Stimulated activated CD8-positive, alpha-beta memory T cell treated with anti-CD3 and anti-CD28 coated beads, Interleukin-15, amount 100 ng/mL, for 4 hours (primary cell): Measurements from ENCODE around the gene IL1R2.

ENCODE experiments used
- DNase-seq, 2 donors: peaks; one replicate each; pipeline ENCODE4 v3.0.0-alpha.2; 2020; ENCODE audit warnings: low read depth in 2 of 2

Gene IL1R2, protein sequence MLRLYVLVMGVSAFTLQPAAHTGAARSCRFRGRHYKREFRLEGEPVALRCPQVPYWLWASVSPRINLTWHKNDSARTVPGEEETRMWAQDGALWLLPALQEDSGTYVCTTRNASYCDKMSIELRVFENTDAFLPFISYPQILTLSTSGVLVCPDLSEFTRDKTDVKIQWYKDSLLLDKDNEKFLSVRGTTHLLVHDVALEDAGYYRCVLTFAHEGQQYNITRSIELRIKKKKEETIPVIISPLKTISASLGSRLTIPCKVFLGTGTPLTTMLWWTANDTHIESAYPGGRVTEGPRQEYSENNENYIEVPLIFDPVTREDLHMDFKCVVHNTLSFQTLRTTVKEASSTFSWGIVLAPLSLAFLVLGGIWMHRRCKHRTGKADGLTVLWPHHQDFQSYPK

DNA sequence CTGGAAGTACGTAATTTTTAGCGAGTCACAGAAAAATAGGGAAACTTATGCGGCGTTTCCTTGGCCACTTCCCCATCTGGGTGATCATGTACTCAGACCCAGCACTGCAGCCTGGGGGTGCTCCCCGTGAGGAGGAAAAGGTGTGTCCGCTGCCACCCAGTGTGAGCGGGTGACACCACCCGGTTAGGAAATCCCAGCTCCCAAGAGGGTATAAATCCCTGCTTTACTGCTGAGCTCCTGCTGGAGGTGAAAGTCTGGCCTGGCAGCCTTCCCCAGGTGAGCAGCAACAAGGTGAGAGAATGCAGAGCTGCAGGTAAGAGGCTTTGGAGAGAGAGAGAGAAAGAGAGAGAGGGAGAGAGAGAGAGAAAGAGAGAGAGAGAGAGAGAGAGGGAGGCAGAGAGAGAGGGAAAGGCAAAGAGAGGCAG is at the start of gene IL1R2:
Gene IL1R2 (plus strand): TSS at position 240 of the 425 bp plus-strand sequence. CDS start 16,616 bp downstream, outside the sequence.
- DNase-seq = no peak

DNA sequence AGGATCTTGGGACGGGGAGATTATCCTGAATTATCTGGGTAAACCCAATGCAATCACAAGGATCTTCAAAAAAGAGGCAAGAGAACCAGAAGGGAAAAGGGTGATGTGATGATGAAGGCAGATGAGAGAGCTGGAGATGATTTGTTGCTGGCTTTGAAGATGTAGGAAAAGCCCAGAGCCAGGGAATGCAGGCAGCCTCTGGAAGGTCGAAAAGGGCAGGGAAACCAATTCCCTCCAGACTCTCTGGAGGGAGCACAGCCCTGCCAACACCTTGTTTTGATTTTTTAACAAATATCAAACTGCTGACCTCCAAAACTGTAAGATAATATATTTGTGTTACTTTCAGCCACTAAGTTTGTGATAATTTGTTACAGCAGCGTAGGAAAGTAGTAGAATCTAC is 48.9 kb upstream of the IL1R2 start:
- DNase-seq = no peak

DNA sequence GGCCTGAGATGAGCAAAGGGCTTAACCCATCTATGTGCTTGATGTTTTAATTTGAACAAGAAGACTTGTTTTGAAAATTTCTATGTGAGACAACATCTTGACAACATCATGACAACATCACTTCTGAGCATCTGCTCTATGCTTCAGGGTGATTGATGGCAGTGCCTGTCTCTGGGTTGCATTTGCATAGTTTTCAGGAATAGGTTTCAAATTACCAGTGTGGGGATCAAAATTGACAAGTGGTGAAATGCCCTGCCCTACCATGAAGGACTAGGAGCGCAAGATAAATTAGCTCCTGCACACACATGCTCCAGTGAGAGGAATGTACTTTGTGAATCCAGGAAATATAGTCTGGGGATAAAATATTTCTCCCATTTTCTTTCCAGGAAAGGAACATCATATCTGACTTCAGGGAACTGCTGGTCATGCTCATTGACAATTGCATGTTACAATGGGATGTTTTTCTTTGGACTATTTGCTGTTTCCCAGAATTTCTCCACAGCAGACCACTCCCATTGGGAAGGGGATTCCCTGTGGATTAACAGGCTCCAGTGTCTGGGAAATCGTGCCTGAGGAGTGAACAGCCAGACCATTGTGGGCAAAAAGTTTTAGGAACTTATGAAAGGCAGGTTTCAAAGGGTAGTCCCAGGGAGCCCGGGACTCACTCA is 45.3 kb upstream of the IL1R2 start:
- no peak for DNase-seq

DNA sequence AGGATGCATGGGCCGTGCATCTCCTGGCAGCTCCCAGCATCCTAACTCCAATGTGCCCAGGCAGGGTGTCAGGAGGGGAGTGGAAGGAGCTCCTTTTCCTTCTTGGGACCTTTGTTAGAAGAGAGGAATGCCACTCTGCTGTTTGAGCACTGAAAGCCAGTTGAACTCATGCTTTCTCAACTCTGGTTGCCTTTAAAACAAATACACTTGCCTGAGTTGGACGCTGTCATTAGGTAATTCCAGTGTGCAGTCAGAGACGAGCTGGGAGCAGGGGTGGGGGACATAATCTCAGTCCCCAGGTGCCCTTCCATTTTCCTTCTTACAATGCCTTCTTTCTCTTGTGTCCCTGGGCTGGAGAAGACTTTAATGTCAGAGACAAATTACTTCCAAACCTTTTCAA is 44.4 kb upstream of the IL1R2 start:
- no peak for DNase-seq

DNA sequence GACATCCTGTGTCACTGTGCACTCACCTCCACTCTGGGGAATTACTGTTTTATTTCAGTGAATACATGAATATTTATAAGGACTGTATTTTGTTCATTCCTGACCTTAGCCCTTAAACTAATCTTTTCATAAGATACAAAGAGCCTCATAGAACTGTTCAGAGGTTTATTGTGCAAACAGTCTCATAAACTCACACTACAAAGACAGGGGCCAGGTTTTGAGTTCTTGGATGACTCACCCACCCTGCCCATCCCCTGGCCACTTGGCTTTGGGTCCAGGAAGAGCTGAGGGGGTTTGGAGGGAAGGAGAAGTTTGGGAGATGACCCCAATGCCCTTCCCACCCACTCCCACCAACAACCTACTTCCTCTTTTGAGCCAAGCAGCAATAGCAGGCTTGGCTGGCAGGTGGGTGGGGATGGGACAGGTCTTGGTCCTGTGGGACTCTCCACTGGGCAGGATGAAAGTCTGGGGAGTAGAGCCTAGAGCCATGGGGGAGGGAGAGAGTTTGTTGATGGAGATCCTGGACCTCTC is 43.1 kb upstream of the IL1R2 start:
- DNase-seq = no peak

DNA sequence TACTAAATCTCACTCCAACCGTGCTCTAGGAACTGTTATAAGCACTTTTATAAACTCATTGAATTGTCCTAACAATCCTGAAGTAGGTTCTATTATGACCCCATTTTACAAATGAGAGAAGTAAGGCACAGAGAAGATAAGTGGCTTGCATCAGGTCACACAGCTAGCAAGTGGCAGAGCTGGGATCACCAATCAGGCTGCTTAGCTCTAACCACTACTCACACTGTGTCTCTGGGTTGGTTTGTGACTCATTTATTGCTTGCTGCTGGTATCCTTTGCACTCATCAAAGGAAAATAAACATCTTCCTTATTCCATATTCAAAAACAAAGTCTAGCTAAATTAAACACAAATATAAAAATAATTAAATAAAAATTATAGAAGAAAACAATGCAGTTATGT is 42.5 kb upstream of the IL1R2 start:
- no peak for DNase-seq

DNA sequence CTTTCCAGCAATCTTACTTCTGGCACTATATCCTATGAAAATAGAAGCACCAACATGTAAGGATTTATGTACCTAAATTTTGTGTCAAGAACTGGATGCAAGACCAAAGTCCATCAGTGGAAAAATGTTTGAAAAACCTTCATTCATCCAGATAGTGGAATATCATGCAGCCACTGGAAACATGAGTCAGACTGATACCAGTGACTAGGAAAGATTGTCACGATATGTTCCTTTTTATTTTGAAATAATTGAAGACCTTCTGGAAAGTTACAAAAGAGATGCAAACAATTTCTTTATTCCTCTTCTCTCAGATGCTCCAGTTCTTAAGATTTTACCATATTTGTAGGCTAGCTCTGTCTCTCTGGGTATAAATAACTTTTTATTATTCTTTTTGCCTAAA is 40.5 kb upstream of the IL1R2 start:
- no peak for DNase-seq

DNA sequence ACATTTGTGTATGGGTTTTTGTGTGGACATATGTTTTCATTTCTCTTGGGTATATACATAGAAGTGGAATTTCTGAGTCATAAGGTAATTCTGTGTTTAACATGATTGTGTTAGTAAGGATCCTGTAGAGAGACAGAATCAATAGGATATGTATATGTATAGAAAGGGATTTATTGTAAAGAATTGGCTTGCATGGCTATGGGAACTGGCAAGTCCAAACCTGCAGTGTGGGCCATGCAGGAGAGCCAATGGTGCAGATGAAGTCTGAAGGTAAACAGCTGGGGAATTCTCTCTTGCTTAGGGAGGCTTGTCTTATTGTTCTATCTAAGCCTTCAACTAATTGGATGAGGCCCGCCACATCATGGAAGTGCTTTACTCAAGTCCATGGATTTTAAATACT is 39.2 kb upstream of the IL1R2 start:
- no peak for DNase-seq

DNA sequence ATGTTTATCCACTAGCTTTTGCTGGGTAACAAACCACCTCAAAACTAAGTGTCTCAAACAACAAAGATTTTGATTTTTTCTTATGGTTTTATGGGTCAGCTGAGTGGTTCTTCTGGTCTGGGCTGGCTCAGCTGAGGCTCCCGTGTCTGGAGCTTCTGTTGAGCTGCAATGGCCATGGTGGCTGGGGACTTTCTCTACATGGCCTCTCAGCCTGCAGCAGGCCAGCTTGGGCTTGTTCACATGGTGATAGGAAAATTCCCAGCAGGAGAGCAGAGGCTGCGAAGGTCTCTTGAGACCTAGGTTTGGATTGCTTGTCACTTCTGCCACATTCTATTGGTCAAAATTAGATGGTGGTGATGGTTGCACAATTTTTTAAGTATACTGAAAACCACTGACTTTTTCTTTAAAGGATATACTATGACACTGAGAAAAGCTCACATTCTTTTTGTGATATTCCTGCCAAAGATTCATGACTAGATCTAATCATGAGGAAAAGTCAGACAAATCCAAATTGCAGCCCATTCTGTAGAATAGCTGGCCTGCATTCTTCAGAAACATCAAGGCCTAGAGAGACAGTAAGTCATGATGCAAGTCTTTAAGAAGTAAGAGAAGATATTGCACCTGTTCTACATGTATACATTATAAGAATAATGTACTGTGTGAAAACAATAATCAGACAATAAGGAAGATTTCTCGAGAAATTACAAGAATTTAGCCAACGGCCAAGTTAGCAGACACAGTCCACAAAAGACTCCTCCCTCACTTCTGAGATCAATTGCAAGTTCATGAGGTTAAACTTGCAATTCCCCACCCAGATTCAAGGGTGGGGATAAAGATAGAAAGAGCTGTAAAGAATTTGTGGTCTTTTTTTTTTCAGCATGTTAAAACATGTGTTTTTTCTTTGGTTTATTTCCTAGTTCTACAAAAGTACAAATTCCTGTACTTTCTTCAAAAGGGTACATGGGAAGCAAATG is 35.0 kb upstream of the IL1R2 start:
- DNase-seq = no peak

DNA sequence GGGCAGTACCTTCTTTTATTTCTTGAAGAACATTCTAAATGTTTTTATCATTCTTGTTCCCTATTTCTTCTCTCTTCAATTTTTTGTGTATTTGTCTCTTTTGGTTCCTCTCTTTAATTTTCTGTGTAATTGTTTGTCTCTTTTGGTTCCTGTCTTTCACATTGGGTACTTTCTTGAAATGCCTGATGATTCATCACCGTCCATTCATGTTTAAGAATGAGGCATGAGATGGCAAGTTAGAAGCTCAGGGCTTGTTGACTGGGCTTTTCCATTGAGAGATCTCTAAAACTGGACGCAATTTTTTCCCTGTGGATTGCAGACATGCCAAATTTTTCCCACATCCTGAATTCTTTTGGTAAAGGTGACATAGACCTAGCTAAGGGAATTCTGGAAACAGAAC is 33.7 kb upstream of the IL1R2 start:
- DNase-seq = no peak

DNA sequence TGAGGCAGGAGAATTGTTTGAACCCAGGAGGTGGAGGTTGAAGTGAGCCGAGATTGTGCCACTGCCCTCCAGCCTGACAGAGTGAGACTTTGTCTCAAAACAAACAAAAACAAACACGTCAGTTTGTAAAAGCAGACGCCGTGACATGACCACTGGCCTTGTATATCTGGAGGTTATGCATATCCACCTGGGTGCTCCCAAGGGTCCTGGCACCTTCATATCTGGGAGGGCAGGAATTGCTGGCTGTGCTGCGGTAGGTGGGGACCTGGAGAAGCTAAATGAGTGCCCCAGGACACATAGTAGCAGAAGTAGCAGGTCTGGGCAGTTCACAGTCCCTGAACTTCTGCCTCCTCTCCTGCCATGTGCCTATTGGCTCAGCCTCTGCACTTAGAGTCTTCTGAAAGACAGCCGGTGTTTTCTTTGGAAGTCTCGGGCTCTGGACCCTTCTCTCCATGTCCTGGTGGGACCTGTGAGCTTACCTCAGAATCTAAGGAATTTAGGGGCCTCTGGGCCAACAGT is 30.9 kb upstream of the IL1R2 start:
- no peak for DNase-seq

DNA sequence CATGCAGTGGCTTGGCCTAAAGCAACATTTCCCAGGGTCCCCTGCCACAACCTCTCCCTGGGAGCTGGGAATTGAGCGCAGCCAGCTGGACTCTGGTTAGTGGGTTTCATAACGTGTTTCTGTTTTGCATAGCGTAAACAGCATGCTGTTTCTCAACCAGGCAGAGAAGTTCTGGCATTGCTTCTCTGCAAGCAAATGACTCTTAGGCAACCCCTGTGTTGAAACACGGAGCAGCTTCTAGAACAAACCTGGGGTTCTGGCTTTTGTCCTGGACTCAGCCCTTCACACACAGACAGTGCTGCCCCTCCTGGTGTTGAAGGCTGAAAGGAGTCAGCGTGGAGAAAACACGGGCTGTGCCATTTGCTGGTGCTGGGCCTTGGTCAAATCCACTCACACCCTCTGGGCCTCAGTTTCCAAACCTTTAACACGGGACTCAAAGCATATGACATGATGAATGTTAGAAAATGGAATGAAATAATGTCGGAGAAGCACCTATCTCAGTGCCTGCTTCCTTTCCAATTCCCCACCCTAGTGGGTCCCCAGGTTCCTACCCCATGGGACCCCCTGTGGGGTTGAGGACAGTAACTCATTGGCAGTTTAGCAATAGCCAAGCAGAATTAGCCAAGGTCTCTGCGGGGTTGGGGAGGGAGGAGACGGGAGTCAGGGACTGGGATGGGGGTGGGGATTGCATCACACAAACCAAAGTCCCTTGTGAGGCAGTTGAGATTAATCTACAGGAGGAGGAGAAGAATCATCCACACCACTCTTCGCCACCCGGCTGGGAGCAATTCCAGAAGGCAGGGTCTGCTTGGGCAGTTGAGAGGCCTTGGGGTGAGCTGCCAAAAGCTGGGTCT is 30.2 kb upstream of the IL1R2 start:
- no peak for DNase-seq

DNA sequence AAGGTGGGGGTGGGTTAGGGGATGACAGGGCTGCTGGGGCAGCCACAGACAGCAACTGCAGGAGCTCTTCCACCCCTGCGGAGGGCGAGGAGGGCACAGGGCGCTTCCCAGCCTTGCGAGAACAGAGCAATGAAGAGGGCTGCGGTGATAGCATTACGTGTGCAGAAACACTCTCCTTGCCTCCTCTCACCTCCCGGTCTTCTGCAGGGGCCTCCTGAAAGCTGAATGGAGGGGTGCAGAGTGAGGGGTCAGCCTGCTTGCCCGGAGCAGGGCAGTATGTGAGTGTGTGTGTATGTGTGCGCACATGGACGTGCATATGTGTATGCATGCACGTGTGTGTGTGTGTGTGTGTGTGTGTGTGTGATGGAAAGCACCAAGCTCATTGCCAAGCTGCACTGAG is 29.5 kb upstream of the IL1R2 start:
- no peak for DNase-seq

DNA sequence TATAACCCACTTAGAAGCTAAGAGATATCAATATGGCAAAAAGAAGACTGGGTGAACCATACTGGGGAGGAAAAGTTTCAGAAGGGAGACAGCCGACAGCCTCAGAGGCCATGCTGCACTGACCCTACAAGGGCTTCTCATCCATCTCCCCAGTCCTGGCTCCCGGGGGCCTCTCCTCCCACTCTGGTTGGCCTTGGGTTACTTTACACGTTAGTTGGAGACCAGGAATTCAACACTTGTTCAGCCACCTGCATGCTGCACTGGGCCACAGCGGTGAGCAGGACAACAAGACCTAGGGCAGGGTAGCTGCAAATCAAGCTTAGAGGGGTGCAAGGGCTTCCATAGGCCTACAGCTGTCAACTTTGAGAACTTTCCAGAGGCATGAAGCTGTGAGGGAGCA is 28.6 kb upstream of the IL1R2 start:
- DNase-seq = no peak

DNA sequence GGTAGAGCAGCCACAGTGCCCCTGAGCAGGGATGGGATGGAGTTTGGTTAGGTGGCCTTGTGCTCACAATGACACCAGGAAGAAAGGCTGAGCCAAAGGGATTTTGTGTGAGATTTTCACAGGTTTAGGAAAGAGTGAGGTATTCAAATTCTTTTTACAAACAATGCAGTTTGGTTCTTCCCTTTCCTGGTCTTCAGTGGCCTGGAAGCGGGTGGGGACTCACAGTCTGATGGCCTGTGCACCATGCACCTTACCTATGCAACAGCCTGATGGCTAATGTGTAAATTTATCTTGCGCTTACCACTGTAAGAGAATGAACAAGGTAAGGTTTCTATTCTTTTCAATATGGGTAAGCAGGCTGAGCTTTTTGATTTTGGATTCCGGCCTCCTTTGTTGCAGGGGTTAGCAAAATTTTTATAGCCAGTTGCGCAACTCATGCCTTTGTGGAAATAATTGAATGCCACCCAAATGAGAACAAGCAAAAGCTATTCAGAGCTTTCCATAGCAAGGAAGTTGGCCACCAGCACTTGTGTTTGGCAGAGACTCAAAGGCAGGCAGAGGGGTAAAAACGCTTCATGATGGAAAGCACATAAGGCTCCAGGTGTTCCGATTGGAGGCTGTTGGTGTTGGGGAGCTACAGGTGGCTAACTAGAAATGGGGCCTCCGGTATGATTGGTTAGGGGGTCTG is 23.8 kb upstream of the IL1R2 start:
- no peak for DNase-seq

DNA sequence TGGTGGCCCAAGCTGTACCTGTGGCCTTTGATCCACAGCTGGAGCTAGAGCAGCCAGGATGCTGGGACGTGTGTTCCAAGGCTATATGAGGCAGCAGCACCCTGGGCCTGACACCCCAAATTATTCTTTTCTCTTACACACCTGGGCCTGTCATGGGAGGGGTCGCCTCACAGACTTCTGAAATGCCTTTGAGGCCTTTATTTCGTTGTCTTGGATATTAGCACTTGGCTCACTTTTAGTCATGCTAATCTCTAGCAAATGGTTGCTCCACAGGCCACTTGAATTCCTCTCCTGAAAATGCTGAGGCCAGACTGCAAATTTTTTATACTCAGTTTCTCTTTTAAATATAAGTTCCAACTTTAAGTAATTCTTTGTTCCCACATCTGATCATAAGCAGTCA is 22.0 kb upstream of the IL1R2 start:
- DNase-seq = no peak

DNA sequence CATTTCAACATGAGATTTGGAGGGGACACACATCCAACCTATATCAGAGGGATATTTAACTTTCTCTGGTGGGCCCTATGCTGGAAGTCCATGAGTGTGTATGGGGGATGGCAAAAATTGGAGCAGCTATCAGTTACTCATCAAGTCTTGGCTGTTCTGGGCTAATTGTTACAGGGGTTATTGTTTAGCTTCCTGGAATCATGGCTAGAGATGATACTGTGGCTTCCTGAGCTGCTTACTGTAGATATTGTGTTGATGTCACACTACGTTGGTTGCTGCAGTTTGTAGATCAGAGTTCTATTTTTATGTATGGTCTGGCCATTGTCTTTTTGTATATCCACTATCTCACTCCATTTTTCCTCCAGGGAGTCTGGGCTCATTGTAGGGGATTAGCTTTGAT is 20.9 kb upstream of the IL1R2 start:
- DNase-seq = no peak

DNA sequence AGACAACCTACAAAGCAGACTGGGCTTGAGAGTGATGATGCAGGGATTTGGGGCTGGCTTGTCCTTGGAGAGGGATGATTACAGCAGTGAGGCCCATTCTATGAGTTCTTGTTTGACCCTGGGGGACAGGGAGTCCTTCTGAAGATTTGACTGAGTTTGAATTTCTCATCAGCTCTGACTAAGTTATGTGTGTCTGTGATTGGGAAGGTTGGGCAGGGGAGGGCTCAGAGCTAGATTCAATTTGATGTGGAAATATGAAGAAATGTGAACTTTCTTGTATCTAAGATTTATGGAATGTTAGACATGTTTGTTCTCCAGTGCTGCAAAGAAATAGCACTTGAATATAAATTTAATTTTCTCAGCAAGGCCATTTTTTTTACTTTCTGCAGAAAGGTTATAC is 19.9 kb upstream of the IL1R2 start:
- DNase-seq = no peak

DNA sequence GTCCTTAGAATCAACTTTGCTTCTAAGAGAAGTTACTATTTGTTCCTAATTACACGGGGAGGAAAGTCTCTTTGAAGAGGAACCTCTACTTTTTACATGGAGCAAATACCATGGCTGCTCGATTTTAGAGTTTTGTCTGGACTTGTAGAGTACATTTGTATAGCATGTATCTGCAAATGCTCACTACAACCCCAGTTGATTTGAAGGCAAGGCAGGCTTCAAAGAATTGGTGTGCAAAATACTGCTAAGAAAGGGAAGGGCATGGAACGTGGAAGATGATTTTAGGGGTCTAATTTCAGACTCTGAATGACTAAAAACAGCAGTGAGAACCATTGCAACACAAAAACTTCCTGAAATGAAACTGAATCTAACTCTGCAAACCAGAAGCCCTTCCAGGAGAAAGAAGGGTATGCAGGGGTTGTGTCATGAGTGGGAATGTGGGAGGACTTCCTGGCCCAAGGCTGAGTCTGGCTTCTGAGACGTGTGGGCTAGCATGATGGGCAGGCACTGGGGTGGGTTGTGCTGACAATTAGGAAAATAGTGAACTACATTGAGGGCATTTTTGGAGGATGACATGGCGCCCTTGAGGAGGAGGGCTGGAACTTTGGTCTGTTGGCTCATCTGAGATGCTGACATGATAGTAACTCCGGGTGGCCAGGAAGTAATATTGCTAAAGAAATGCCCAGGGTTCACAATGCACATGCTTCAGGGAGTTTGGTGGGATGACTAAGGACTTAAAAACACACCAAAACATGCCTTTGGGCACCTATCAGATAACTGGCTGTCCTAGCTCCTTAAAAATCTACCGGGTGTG is 18.9 kb upstream of the IL1R2 start:
- DNase-seq = no peak
